BLaER1 treated with 17β-estradiol and CSF1 and Interleukin-3, amounts not matched to agents 10 nM and 100 nM (cell line): ENCODE results near the gene PI4KB.

Source experiments
- H3K27ac ChIP-seq, 11 experiments: shearing (Covaris generic); formaldehyde crosslinking; 2 replicates each; pipeline ENCODE4 v1.8.1; 2022
- H3K27me3 ChIP-seq, 11 experiments: shearing (Covaris generic); formaldehyde crosslinking; 2 replicates each; pipeline ENCODE4 v1.8.1; 2022
- H3K36me3 ChIP-seq, 11 experiments: shearing (Covaris generic); formaldehyde crosslinking; 2 replicates each; pipeline ENCODE4 v1.8.1; 2022
- H3K4me1 ChIP-seq, 10 experiments: shearing (Covaris generic); formaldehyde crosslinking; 2 replicates each; pipeline ENCODE4 v1.8.1; 2022
- H3K4me2 ChIP-seq, 11 experiments: shearing (Covaris generic); formaldehyde crosslinking; 2 replicates each; pipeline ENCODE4 v1.8.1; 2022
- H3K4me3 ChIP-seq, 10 experiments: shearing (Covaris generic); formaldehyde crosslinking; 2 replicates each; pipeline ENCODE4 v1.8.1; 2022
- H3K9ac ChIP-seq, 11 experiments: shearing (Covaris generic); formaldehyde crosslinking; 2 replicates each; pipeline ENCODE4 v1.8.1; 2022
- H3K9me3 ChIP-seq, 11 experiments: shearing (Covaris generic); formaldehyde crosslinking; replicated peaks in 1 of 11; 2 replicates each; pipeline ENCODE4 v1.8.1; 2022
- H4K20me1 ChIP-seq, 11 experiments: shearing (Covaris generic); formaldehyde crosslinking; 2 replicates each; pipeline ENCODE4 v1.8.1; 2022
- Cebpa-rat ChIP-seq, 11 experiments: shearing (Covaris generic); IDR thresholded peaks; 2 replicates each; pipeline ENCODE4 v1.8.1; 2022

Gene PI4KB

GRCh38 chr1:151311589-151312331 lies 15.5 kb downstream of the PI4KB start:
- H3K9me3 ChIP-seq: no peaks in the 10 kb centered on the region
- H3K36me3 ChIP-seq: peaks cover 88 to 100% (median 98%) of the 10 kb centered on the region in 11 experiments
- no peak overlapping the region for H3K4me3 ChIP-seq
- peak overlapping the region; percentile 7 to 72 (median 65); a peak in 18 of 22 replicates for H3K27ac ChIP-seq
- peak overlapping the region in 10 of 11 experiments; percentile 22 to 56 (median 35); a peak in 13 of 22 replicates for H3K9ac ChIP-seq
- peak in 6 of 11 experiments; percentile 36 to 80 (median 67); a peak in 8 of 22 replicates for TF ChIP-seq Cebpa-rat (IDR thresholded peaks at IDR 0.05)
- peak overlapping the region in 10 of 11 experiments; percentile 15 to 71 (median 58); a peak in 16 of 22 replicates for H3K4me2 ChIP-seq
- H4K20me1 ChIP-seq: peaks cover 30 to 91% (median 76%) of the 10 kb centered on the region in 11 experiments; a peak in 21 of 22 replicates
- peaks cover 23 to 53% (median 42%) of the 10 kb centered on the region in 10 experiments for H3K4me1 ChIP-seq
- no peaks in the 10 kb centered on the region for H3K27me3 ChIP-seq

GRCh38 chr1:151311011-151311410 lies 16.2 kb downstream of the PI4KB start:
- H3K36me3 ChIP-seq: peaks cover 88 to 100% (median 99%) of the 10 kb centered on the region in 11 experiments
- H3K9me3 ChIP-seq: no peaks in the 10 kb centered on the region
- peak overlapping the region in 2 of 11 experiments; percentile 23 to 24; a peak in 3 of 22 replicates for H3K9ac ChIP-seq
- H3K4me3 ChIP-seq: no peak overlapping the region
- H3K27me3 ChIP-seq: no peaks in the 10 kb centered on the region
- peaks cover 27 to 87% (median 72%) of the 10 kb centered on the region in 11 experiments; a peak in 21 of 22 replicates for H4K20me1 ChIP-seq
- no peak for TF ChIP-seq Cebpa-rat (IDR thresholded peaks at IDR 0.05)
- peak overlapping the region in 5 of 11 experiments; percentile 12 to 72 (median 28); a peak in 7 of 22 replicates for H3K27ac ChIP-seq
- peak overlapping the region in 4 of 11 experiments; percentile 56 to 71 (median 62); a peak in 7 of 22 replicates for H3K4me2 ChIP-seq
- peaks cover 23 to 49% (median 42%) of the 10 kb centered on the region in 10 experiments for H3K4me1 ChIP-seq

DNA sequence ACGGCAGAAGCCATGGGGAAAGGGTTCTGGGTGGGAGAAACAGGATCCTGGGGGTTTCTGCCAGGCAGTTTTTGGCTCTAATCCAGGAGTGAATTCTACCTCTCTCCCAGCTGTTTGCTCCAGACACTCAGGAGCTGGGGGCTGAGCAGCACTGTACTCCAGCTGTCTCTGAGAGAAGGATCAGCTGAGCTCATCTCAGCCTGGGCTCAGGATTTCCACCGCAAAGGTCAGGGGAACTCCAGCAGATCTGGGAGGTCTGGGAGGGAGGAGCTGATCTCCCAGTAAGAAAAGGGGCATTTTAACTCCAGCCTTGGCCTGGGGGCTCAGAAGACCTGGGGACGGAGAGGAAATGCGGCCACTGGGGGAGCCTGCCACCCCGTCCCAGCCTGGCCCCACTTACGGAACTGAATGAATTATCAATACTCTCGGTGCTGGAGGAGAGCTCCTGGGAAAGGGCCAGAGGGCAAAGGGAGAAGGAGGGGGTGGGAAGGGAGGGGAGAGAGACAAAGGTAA lies 17.3 kb downstream of the PI4KB start:
- Histone ChIP-seq H3K9ac (peak overlapping the region in 3 of 11 experiments; percentile 14 to 35 (median 24); a peak in 2 of 22 replicates), H3K36me3 (peaks cover 88 to 100% (median 99%) of the 10 kb centered on the region in 11 experiments), H3K4me2 (no peak overlapping the region), H3K4me1 (peaks cover 23 to 44% (median 36%) of the 10 kb centered on the region in 10 experiments), H3K9me3 (no peaks in the 10 kb centered on the region), H3K27me3 (no peaks in the 10 kb centered on the region), H3K27ac (peak overlapping the region in 2 of 11 experiments; percentile 3 to 17; a peak in 2 of 22 replicates), H3K4me3 (no peak overlapping the region), H4K20me1 (peaks cover 26 to 79% (median 65%) of the 10 kb centered on the region in 11 experiments; a peak in 21 of 22 replicates)
- no peak for TF ChIP-seq Cebpa-rat (IDR thresholded peaks at IDR 0.05)

DNA sequence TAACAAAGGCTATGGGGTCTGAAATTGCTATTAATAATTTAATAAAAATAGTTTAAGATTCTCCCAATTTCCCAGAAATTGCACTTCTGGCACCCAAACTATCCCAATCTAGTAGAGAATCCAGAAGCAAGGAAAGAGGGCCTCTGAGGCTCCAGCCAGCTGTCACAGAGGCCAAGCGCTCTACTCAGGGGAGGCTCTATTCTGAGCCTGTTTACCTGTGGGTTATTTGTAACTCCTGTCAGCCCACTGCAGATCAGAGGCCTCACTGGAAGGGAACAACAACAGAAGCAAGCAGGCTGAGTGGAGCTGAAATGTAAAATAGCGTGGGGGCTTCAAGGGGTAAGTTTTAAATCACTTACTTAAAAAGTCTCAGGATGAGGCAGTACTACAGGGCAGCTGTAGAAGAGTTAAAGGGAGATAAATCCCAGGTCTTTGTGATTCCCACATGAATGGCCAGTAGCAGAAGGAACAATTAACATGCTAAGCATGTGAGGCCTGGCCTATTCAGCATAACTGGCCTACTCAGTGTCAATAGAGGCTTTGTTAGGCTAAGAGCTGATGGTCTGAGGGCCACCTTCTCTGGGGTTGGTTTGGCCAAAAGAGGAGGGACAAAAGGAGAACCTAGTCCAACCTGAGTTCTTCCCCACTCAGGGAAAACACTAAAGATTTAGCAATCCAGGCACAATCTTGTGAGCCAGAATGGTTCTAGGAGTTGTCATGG lies 32.3 kb downstream of the PI4KB start:
- no peak overlapping the region for H3K4me3 ChIP-seq
- peak overlapping the region in 5 of 11 experiments; percentile 79 to 92 (median 88); a peak in 5 of 22 replicates for H3K27ac ChIP-seq
- H3K4me1 ChIP-seq: peaks cover 33 to 57% (median 55%) of the 10 kb centered on the region in 10 experiments
- H3K27me3 ChIP-seq: no peaks in the 10 kb centered on the region
- peak overlapping the region in 6 of 11 experiments; percentile 20 to 74 (median 39); a peak in 4 of 22 replicates for H3K9ac ChIP-seq
- no peak for TF ChIP-seq Cebpa-rat (IDR thresholded peaks at IDR 0.05)
- no peaks in the 10 kb centered on the region for H3K9me3 ChIP-seq
- H3K4me2 ChIP-seq: peak overlapping the region in 8 of 11 experiments; percentile 67 to 94 (median 87); a peak in 15 of 22 replicates
- peaks cover 8 to 60% (median 23%) of the 10 kb centered on the region in 11 experiments; a peak in 16 of 22 replicates for H4K20me1 ChIP-seq
- H3K36me3 ChIP-seq: peaks cover 85 to 97% (median 95%) of the 10 kb centered on the region in 11 experiments

DNA sequence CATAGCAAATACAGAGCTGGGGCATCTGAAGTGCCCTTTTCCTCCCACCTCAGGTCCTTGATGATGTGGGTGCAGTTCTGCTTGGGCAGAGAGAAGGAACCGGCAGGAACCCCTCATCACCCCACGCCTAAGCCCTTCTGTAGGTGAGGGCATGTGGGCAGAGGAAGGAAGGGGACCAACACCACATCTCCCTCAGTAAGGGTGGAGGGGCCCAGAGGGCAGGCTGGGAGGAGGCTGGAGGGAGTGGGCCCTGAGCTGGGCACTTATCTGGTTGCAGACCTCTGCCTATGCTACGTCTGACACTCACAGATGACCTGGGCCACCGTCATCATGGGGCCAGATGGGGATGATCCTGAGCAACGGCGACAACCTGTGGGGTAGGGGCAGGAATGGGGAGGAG lies 34.1 kb downstream of the PI4KB start:
- H3K36me3 ChIP-seq: peaks cover 85 to 97% (median 95%) of the 10 kb centered on the region in 11 experiments

GRCh38 chr1:151292207-151293030 lies 34.8 kb downstream of the PI4KB start:
- peak overlapping the region; percentile 18 to 77 (median 54); a peak in 19 of 22 replicates for H3K9ac ChIP-seq
- H3K9me3 ChIP-seq: no peaks in the 10 kb centered on the region
- peak overlapping the region; percentile 4 to 94 (median 87) for H3K4me2 ChIP-seq
- H3K4me1 ChIP-seq: peaks cover 50 to 79% (median 76%) of the 10 kb centered on the region in 10 experiments
- peaks cover 85 to 97% (median 95%) of the 10 kb centered on the region in 11 experiments for H3K36me3 ChIP-seq
- H3K27me3 ChIP-seq: no peaks in the 10 kb centered on the region
- peak in 1 of 11 experiments; percentile 73; a peak in 2 of 22 replicates for TF ChIP-seq Cebpa-rat (IDR thresholded peaks at IDR 0.05)
- H3K4me3 ChIP-seq: peak overlapping the region in 2 of 10 experiments; percentile 13 to 18; a peak in 3 of 20 replicates
- H4K20me1 ChIP-seq: peaks cover 31 to 85% (median 48%) of the 10 kb centered on the region in 11 experiments; a peak in 21 of 22 replicates
- H3K27ac ChIP-seq: peak overlapping the region in 10 of 11 experiments; percentile 2 to 92 (median 78); a peak in 19 of 22 replicates

More for the DNA sequence above, 34.1 kb downstream of the PI4KB start:
- Histone ChIP-seq H3K4me1 (peaks cover 50 to 75% (median 73%) of the 10 kb centered on the region in 10 experiments), H3K9ac (peak overlapping the region; percentile 18 to 74 (median 54); a peak in 19 of 22 replicates), H3K27me3 (no peaks in the 10 kb centered on the region), H3K4me3 (peak overlapping the region in 2 of 10 experiments; percentile 9 to 14; a peak in 5 of 20 replicates), H3K9me3 (no peaks in the 10 kb centered on the region), H4K20me1 (peaks cover 24 to 78% (median 41%) of the 10 kb centered on the region in 11 experiments; a peak in 21 of 22 replicates), H3K4me2 (peak overlapping the region; percentile 4 to 94 (median 85); a peak in 21 of 22 replicates), H3K27ac (peak overlapping the region in 10 of 11 experiments; percentile 19 to 92 (median 78); a peak in 18 of 22 replicates)
- TF ChIP-seq Cebpa-rat (IDR thresholded peaks at IDR 0.05): no peak

- Histone ChIP-seq H3K27me3 (no peaks in the 10 kb centered on the region), H3K9ac (peak overlapping the region in 7 of 11 experiments; percentile 30 to 54 (median 40); a peak in 7 of 22 replicates), H4K20me1 (peaks cover 44 to 97% (median 64%) of the 10 kb centered on the region in 11 experiments), H3K4me2 (peak overlapping the region in 8 of 11 experiments; percentile 12 to 75 (median 60); a peak in 16 of 22 replicates), H3K9me3 (no peaks in the 10 kb centered on the region), H3K27ac (peak overlapping the region in 8 of 11 experiments; percentile 26 to 61 (median 50); a peak in 15 of 22 replicates), H3K4me3 (no peak overlapping the region), H3K4me1 (peaks cover 50 to 79% (median 76%) of the 10 kb centered on the region in 10 experiments), H3K36me3 (peaks cover 85 to 97% (median 95%) of the 10 kb centered on the region in 11 experiments)
- TF ChIP-seq Cebpa-rat (IDR thresholded peaks at IDR 0.05): no peak
Measured at GRCh38 chr1:151290709-151291303, 36.4 kb downstream of the PI4KB start.
